Measurements from ENCODE around the gene GSK3A.

Gene GSK3A

DNA sequence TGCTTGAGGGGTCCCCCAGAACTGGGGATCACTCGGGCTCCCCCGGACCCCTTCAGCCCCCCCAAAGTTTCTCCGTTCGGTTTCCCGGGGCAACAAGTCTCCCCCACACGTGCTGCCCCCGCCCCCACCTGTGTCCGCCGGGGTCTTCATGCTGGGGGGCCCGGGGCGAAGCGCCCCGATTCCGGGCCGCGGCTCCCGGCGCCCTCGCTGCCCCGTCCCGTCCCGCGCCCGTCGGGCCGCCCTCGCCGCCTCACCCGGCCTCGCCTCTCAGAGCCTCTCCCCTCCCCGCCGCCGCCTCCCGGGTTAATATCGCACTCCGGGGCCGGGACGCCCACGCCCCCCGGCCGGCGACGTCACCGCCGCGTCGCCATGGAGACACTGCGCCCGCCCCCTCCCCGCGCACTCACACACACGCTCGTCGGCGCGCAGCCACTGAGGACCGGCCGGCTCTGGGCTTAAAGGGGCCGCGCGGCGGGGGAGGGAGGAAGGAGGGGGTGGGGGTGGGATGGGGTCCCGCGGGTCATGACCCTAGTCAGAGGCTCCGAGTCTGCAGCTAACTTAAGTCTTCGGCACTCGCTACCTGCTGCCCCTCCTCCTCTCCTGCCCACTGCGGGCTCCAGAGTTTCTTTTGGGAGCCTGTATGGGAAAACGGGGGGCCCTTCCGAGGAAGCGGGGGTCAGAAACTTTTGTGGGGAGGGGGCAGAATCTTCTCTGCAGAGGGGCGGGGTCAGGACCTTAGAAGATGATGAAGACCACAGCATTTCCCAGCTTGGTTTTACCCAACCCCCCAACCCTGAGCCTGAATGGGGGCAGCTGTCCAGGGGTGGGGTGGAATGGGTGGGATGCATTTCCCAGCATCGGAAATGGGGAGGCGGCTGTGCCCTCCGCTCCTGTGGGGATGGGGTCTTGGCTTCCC is 12.7 kb upstream of the GSK3A start, which contains the start of gene ERF (continued):
- TF ChIP-seq, protein P1, sequence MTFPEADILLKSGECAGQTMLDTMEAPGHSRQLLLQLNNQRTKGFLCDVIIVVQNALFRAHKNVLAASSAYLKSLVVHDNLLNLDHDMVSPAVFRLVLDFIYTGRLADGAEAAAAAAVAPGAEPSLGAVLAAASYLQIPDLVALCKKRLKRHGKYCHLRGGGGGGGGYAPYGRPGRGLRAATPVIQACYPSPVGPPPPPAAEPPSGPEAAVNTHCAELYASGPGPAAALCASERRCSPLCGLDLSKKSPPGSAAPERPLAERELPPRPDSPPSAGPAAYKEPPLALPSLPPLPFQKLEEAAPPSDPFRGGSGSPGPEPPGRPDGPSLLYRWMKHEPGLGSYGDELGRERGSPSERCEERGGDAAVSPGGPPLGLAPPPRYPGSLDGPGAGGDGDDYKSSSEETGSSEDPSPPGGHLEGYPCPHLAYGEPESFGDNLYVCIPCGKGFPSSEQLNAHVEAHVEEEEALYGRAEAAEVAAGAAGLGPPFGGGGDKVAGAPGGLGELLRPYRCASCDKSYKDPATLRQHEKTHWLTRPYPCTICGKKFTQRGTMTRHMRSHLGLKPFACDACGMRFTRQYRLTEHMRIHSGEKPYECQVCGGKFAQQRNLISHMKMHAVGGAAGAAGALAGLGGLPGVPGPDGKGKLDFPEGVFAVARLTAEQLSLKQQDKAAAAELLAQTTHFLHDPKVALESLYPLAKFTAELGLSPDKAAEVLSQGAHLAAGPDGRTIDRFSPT (tag by site-specific recombination; IDR thresholded peaks at IDR 0.05) = no peak
- TF ChIP-seq, protein P2, sequence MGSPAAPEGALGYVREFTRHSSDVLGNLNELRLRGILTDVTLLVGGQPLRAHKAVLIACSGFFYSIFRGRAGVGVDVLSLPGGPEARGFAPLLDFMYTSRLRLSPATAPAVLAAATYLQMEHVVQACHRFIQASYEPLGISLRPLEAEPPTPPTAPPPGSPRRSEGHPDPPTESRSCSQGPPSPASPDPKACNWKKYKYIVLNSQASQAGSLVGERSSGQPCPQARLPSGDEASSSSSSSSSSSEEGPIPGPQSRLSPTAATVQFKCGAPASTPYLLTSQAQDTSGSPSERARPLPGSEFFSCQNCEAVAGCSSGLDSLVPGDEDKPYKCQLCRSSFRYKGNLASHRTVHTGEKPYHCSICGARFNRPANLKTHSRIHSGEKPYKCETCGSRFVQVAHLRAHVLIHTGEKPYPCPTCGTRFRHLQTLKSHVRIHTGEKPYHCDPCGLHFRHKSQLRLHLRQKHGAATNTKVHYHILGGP (tag by site-specific recombination; IDR thresholded peaks at IDR 0.05) = no peak
- TF ChIP-seq ZNF169 (tag by site-specific recombination; IDR thresholded peaks at IDR 0.05) (no peak), ZNF501 (tag by site-specific recombination; IDR thresholded peaks at IDR 0.05) (no peak)
- TF ChIP-seq, protein P3, sequence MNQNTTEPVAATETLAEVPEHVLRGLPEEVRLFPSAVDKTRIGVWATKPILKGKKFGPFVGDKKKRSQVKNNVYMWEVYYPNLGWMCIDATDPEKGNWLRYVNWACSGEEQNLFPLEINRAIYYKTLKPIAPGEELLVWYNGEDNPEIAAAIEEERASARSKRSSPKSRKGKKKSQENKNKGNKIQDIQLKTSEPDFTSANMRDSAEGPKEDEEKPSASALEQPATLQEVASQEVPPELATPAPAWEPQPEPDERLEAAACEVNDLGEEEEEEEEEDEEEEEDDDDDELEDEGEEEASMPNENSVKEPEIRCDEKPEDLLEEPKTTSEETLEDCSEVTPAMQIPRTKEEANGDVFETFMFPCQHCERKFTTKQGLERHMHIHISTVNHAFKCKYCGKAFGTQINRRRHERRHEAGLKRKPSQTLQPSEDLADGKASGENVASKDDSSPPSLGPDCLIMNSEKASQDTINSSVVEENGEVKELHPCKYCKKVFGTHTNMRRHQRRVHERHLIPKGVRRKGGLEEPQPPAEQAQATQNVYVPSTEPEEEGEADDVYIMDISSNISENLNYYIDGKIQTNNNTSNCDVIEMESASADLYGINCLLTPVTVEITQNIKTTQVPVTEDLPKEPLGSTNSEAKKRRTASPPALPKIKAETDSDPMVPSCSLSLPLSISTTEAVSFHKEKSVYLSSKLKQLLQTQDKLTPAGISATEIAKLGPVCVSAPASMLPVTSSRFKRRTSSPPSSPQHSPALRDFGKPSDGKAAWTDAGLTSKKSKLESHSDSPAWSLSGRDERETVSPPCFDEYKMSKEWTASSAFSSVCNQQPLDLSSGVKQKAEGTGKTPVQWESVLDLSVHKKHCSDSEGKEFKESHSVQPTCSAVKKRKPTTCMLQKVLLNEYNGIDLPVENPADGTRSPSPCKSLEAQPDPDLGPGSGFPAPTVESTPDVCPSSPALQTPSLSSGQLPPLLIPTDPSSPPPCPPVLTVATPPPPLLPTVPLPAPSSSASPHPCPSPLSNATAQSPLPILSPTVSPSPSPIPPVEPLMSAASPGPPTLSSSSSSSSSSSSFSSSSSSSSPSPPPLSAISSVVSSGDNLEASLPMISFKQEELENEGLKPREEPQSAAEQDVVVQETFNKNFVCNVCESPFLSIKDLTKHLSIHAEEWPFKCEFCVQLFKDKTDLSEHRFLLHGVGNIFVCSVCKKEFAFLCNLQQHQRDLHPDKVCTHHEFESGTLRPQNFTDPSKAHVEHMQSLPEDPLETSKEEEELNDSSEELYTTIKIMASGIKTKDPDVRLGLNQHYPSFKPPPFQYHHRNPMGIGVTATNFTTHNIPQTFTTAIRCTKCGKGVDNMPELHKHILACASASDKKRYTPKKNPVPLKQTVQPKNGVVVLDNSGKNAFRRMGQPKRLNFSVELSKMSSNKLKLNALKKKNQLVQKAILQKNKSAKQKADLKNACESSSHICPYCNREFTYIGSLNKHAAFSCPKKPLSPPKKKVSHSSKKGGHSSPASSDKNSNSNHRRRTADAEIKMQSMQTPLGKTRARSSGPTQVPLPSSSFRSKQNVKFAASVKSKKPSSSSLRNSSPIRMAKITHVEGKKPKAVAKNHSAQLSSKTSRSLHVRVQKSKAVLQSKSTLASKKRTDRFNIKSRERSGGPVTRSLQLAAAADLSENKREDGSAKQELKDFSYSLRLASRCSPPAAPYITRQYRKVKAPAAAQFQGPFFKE (tag by site-specific recombination; IDR thresholded peaks at IDR 0.05; ENCODE audit: borderline replicate concordance) = no peak

DNA sequence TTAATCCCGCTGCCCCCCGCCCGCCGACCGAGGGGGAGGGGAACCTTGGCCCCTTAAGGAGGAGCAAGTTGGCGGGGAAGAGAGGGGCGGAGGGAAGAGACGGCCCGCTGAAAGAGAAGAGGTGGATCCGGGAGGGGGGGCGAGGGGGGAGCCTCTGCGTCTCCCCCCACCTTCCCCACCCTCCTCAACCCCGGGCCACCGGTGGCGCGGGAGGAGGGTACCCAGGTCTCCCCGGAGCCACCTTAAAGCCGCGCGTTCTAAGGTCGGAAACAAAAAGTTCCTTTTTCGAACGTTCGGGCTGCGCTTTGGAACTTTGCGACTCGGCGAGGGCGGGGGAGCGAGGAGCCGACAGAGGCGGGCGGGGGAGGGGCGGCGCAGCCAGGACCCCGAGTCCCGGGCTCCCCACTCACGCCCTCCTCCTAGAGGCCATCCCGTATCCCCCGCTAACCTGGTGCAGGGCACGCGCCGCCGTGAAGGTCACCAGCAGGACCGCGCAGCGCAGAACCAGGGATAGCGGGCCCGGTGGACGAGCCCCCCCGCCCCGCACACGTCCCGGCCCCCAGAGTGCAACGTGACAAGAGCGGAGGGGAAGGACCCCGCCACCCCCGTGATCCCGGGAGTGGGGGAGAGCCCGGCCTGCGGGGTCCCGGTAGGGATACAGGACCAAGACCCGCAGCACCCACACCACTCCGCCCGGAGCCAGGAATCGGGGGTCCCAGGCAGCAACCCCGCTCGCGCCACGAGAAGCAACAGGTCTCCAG is 11.9 kb upstream of the GSK3A start:
- Histone ChIP-seq H3K4me3 (ENCODE audit: low read depth, low read length) (peak overlapping the region; percentile 83), H3K9me3 (ENCODE audit: control insufficient read depth, insufficient read depth, low read depth, low read length) (no peaks in the 10 kb centered on the region), H3K4me1 (ENCODE audit: control insufficient read depth, insufficient read depth, low read length) (peaks cover 34% of the 10 kb centered on the region), H3K36me3 (ENCODE audit: control insufficient read depth in 2 of 2, insufficient read depth in 1 of 2, low read length in 2 of 2) (peaks cover 7 to 15% of the 10 kb centered on the region in 2 experiments; a peak in 2 of 3 replicates), H3K27ac (ENCODE audit: extremely low read depth, low read depth, low read length) (peak overlapping the region; percentile 99)
- POLR2A ChIA-PET = interaction anchor here (1.0 to 13.9 kb wide), 4 partner anchors 8 to 25 kb away, joined by 6 to 242 read pairs (median 23); partner anchors contain the start of gene GSK3A
- CTCF ChIA-PET = no interaction called here
- TF ChIP-seq ZEB2 (tag by site-specific recombination; IDR thresholded peaks at IDR 0.05) = peak; percentile 94
- peak; percentile 69 for TF ChIP-seq ZNF600 (tag by site-specific recombination; IDR thresholded peaks at IDR 0.05)
- TF ChIP-seq ZNF311 (tag by site-specific recombination; IDR thresholded peaks at IDR 0.05; ENCODE audit: borderline replicate concordance) = no peak
- peak; percentile 47 for TF ChIP-seq ZBTB17 (tag by site-specific recombination; IDR thresholded peaks at IDR 0.05)
- peak; percentile 45 for TF ChIP-seq ZNF341 (tag by site-specific recombination; IDR thresholded peaks at IDR 0.05; ENCODE audit: low read depth)
- TF ChIP-seq SCRT1 (tag by site-specific recombination; IDR thresholded peaks at IDR 0.05; ENCODE audit: borderline replicate concordance) = peak; percentile 92
- TF ChIP-seq, protein P4, sequence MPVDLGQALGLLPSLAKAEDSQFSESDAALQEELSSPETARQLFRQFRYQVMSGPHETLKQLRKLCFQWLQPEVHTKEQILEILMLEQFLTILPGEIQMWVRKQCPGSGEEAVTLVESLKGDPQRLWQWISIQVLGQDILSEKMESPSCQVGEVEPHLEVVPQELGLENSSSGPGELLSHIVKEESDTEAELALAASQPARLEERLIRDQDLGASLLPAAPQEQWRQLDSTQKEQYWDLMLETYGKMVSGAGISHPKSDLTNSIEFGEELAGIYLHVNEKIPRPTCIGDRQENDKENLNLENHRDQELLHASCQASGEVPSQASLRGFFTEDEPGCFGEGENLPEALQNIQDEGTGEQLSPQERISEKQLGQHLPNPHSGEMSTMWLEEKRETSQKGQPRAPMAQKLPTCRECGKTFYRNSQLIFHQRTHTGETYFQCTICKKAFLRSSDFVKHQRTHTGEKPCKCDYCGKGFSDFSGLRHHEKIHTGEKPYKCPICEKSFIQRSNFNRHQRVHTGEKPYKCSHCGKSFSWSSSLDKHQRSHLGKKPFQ (tag by site-specific recombination; IDR thresholded peaks at IDR 0.05) = peak; percentile 13; the same call in 1 of the 2 replicates
- no peak for TF ChIP-seq REPIN1 (tag by site-specific recombination; IDR thresholded peaks at IDR 0.05; ENCODE audit: low read depth)
- TF ChIP-seq KLF1 (tag by site-specific recombination; IDR thresholded peaks at IDR 0.05) = peak; percentile 76
- TF ChIP-seq ZNF24 (tag by site-specific recombination; IDR thresholded peaks at IDR 0.05) = 0 out of 2 replicates have a peak, but pooled peaks have one; percentile 17
- peak; percentile 95; the same call in 1 of the 2 replicates for TF ChIP-seq ZNF561 (tag by site-specific recombination; IDR thresholded peaks at IDR 0.05; ENCODE audit: borderline replicate concordance)
- TF ChIP-seq, protein P5, sequence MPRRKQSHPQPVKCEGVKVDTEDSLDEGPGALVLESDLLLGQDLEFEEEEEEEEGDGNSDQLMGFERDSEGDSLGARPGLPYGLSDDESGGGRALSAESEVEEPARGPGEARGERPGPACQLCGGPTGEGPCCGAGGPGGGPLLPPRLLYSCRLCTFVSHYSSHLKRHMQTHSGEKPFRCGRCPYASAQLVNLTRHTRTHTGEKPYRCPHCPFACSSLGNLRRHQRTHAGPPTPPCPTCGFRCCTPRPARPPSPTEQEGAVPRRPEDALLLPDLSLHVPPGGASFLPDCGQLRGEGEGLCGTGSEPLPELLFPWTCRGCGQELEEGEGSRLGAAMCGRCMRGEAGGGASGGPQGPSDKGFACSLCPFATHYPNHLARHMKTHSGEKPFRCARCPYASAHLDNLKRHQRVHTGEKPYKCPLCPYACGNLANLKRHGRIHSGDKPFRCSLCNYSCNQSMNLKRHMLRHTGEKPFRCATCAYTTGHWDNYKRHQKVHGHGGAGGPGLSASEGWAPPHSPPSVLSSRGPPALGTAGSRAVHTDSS (tag by site-specific recombination; IDR thresholded peaks at IDR 0.05) = peak; percentile 17; the same call in 1 of the 2 replicates
- peak; percentile 98 for TF ChIP-seq SCRT2 (tag by site-specific recombination; IDR thresholded peaks at IDR 0.05)
- TF ChIP-seq KLF10 (tag by site-specific recombination; IDR thresholded peaks at IDR 0.05) = peak; percentile 57
- no peak for TF ChIP-seq ZBTB48 (tag by site-specific recombination; IDR thresholded peaks at IDR 0.05)
